HEK293 (cell line): ENCODE data around the gene KCNC1.

Experiments
- BCL11A ChIP-seq: fragments of 450-650 bp; formaldehyde crosslinking; IDR thresholded peaks from 2 replicates; pipeline ENCODE4 v1.5.1; 2016; ENCODE audit warnings: low read depth, missing biosample characterization, missing genetic modification characterization
- CTCF ChIP-seq: fragments of 450-650 bp; formaldehyde crosslinking; IDR thresholded peaks from 2 replicates; pipeline ENCODE4 v1.5.1; 2016; ENCODE audit warnings: missing biosample characterization, missing genetic modification characterization
- GFI1B ChIP-seq: fragments of 450-650 bp; formaldehyde crosslinking; IDR thresholded peaks from 2 replicates; pipeline ENCODE4 v1.5.1; 2016; ENCODE audit warnings: missing biosample characterization, missing genetic modification characterization
- MZF1 ChIP-seq: fragments of 450-650 bp; formaldehyde crosslinking; IDR thresholded peaks from 2 replicates; pipeline ENCODE4 v1.5.1; 2017; ENCODE audit warnings: missing biosample characterization, missing genetic modification characterization, borderline replicate concordance
- SP3 ChIP-seq: fragments of 450-650 bp; formaldehyde crosslinking; IDR thresholded peaks from 2 replicates; pipeline ENCODE4 v1.5.1; 2016; ENCODE audit warnings: missing biosample characterization, missing genetic modification characterization
- ZNF175 ChIP-seq: fragments of 450-650 bp; formaldehyde crosslinking; IDR thresholded peaks from 2 replicates; pipeline ENCODE4 v1.5.1; 2016; ENCODE audit warnings: missing biosample characterization, missing genetic modification characterization
- ZNF211 ChIP-seq: fragments of 450-650 bp; formaldehyde crosslinking; IDR thresholded peaks from 2 replicates; pipeline ENCODE4 v1.5.1; 2016; ENCODE audit warnings: low read depth, missing biosample characterization, missing genetic modification characterization
- ZNF274 ChIP-seq, 2 experiments: fragments of 200-500 bp in 1 of 2; fragments of 450-650 bp in 1 of 2; sonication (Bioruptor generic) in 1 of 2; formaldehyde crosslinking in 1 of 2; IDR thresholded peaks; 2 replicates each; pipeline versions ENCODE4 v1.5.1 to v1.6.1; 2014 to 2016; ENCODE audit warnings: borderline replicate concordance in 1 of 2, inconsistent platforms in 1 of 2, low read length in 1 of 2, missing biosample characterization in 1 of 2, missing genetic modification characterization in 1 of 2
- ZNF513 ChIP-seq: fragments of 450-650 bp; IDR thresholded peaks from 2 replicates; pipeline ENCODE4 v1.5.1; 2018; ENCODE audit warnings: missing biosample characterization, missing genetic modification characterization
- ZNF610 ChIP-seq: fragments of 450-650 bp; formaldehyde crosslinking; IDR thresholded peaks from 2 replicates; pipeline ENCODE4 v1.5.1; 2016; ENCODE audit warnings: missing biosample characterization, missing genetic modification characterization, borderline replicate concordance
- ZNF747 ChIP-seq: fragments of 450-650 bp; formaldehyde crosslinking; IDR thresholded peaks from 2 replicates; pipeline ENCODE4 v1.5.1; 2016; ENCODE audit warnings: missing biosample characterization, missing genetic modification characterization
- TF ChIP-seq, protein P1 (sequence below): fragments of 450-650 bp; IDR thresholded peaks from 2 replicates; pipeline ENCODE4 v1.5.1; 2018; ENCODE audit warnings: missing biosample characterization, mild to moderate bottlenecking, missing genetic modification characterization
- TF ChIP-seq, protein P2 (sequence below): fragments of 450-650 bp; formaldehyde crosslinking; IDR thresholded peaks from 2 replicates; pipeline ENCODE4 v1.5.1; 2017; ENCODE audit warnings: missing biosample characterization, missing genetic modification characterization
- TF ChIP-seq, protein P3 (sequence below): fragments of 450-650 bp; formaldehyde crosslinking; IDR thresholded peaks from 2 replicates; pipeline ENCODE4 v1.5.1; 2016; ENCODE audit warnings: missing biosample characterization, missing genetic modification characterization, low read depth

GRCh38 chr11:17801166-17801565, 66.6 kb downstream of the KCNC1 start:
- TF ChIP-seq ZNF747 (tag by site-specific recombination) (no peak), CTCF (tag by site-specific recombination) (no peak), ZNF211 (tag by site-specific recombination) (no peak), ZNF610 (tag by site-specific recombination) (no peak), MZF1 (no peak), SP3 (tag by site-specific recombination) (no peak), BCL11A (tag by site-specific recombination) (no peak), ZNF513 (tag by site-specific recombination) (no peak), ZNF175 (tag by site-specific recombination) (no peak), ZNF274 (IDR thresholded peaks at IDR 0.05; ENCODE audit: low read length) (no peak), ZNF274 (tag by site-specific recombination; IDR thresholded peaks at IDR 0.05; ENCODE audit: borderline replicate concordance) (no peak), GFI1B (no peak)
- TF ChIP-seq, protein P1, sequence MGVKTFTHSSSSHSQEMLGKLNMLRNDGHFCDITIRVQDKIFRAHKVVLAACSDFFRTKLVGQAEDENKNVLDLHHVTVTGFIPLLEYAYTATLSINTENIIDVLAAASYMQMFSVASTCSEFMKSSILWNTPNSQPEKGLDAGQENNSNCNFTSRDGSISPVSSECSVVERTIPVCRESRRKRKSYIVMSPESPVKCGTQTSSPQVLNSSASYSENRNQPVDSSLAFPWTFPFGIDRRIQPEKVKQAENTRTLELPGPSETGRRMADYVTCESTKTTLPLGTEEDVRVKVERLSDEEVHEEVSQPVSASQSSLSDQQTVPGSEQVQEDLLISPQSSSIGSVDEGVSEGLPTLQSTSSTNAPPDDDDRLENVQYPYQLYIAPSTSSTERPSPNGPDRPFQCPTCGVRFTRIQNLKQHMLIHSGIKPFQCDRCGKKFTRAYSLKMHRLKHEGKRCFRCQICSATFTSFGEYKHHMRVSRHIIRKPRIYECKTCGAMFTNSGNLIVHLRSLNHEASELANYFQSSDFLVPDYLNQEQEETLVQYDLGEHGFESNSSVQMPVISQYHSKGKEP (tag by site-specific recombination) = no peak
- TF ChIP-seq, protein P2, sequence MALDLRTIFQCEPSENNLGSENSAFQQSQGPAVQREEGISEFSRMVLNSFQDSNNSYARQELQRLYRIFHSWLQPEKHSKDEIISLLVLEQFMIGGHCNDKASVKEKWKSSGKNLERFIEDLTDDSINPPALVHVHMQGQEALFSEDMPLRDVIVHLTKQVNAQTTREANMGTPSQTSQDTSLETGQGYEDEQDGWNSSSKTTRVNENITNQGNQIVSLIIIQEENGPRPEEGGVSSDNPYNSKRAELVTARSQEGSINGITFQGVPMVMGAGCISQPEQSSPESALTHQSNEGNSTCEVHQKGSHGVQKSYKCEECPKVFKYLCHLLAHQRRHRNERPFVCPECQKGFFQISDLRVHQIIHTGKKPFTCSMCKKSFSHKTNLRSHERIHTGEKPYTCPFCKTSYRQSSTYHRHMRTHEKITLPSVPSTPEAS (tag by site-specific recombination) = no peak
- TF ChIP-seq, protein P3, sequence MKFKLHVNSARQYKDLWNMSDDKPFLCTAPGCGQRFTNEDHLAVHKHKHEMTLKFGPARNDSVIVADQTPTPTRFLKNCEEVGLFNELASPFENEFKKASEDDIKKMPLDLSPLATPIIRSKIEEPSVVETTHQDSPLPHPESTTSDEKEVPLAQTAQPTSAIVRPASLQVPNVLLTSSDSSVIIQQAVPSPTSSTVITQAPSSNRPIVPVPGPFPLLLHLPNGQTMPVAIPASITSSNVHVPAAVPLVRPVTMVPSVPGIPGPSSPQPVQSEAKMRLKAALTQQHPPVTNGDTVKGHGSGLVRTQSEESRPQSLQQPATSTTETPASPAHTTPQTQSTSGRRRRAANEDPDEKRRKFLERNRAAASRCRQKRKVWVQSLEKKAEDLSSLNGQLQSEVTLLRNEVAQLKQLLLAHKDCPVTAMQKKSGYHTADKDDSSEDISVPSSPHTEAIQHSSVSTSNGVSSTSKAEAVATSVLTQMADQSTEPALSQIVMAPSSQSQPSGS (tag by site-specific recombination) = no peak
